Body of pancreas (tissue), 4 donors: ENCODE results near the gene RASGRP3. TPM values are rescaled to one million over a fixed set of nuclear protein-coding genes. Genes with fewer than 3 reads are reported as not detected.

Experiments
- ATAC-seq: fragments of 150-250 bp; one replicate; pipeline ENCODE4 v1.9.1; 2016
- DNase-seq, 4 donors: peaks; one replicate each; pipeline ENCODE4 v3.0.0-alpha.2; 2019
- H3K27ac ChIP-seq, 4 donors: fragments of 200-600 bp; sonication (generic); 1 replicate in 3 of 4; 2 replicates in 1 of 4; pipeline versions ENCODE4 v1.5.1 to v1.6.1; 2016 to 2019; ENCODE audit warnings: mild to moderate bottlenecking in 1 of 4, mixed read lengths in 1 of 4, moderate library complexity in 1 of 4
- H3K27me3 ChIP-seq, 2 donors: fragments of 200-600 bp; sonication (generic); one replicate each; pipeline ENCODE4 v1.6.0; 2016; ENCODE audit warnings: mild to moderate bottlenecking in 1 of 2
- H3K36me3 ChIP-seq, 2 donors: fragments of 200-600 bp; sonication (generic); replicated peaks in 1 of 2; 2 replicates each; pipeline ENCODE4 v1.5.1; 2016; ENCODE audit warnings: low read depth in 2 of 2; ENCODE audit not compliant: insufficient read depth in 1 of 2
- H3K4me1 ChIP-seq: fragments of 200-600 bp; sonication (generic); one replicate; pipeline ENCODE4 v1.6.0; 2016
- H3K4me3 ChIP-seq, 2 donors: fragments of 200-600 bp; sonication (generic); 1 replicate in 1 of 2; 2 replicates in 1 of 2; pipeline ENCODE4 v1.5.1; 2016 to 2019
- H3K9me3 ChIP-seq, 3 donors: fragments of 200-600 bp; sonication (generic); 1 replicate in 2 of 3; 2 replicates in 1 of 3; pipeline ENCODE4 v1.5.1; 2016
- CTCF ChIP-seq, 7 experiments: fragments of 450-650 bp in 4 of 7; fragments of 200-600 bp in 3 of 7; sonication (generic) in 3 of 7; IDR thresholded peaks; one replicate each; pipeline ENCODE4 v1.5.1; 2016 to 2019; ENCODE audit warnings: antibody characterized with exemption in 7 of 7
- POLR2A ChIP-seq, 3 donors: fragments of 450-650 bp; IDR thresholded peaks; one replicate each; pipeline ENCODE4 v1.6.1; 2016; ENCODE audit warnings: antibody characterized with exemption in 3 of 3, mild to moderate bottlenecking in 2 of 3
- WGBS, 2 donors: methylation state at CpG; one replicate each; pipeline ENCODE4 v1.1.5; 2017; 5-methylcytosine and 5-hydroxymethylcytosine counted together
- intact Hi-C: fragments of 100-400 bp; cut with DNase I; formaldehyde crosslinking; loops from one replicate; pipeline ENCODE4 v1.15.1; 2023
- total RNA-seq, 2 donors: library from RNA; depleted of rRNA; stranded (reverse); fragments of >200 nt; gene quantifications; one replicate each; pipeline ENCODE4 v1.1.0, GENCODE V29; 2016

Gene RASGRP3
- total RNA-seq, 2 donors from 2014 or later, result 3.9 to 22.1 TPM

- 68 to 83% methylated on average over 3 of the region's 3 CpGs for WGBS, 2 donors
- Histone ChIP-seq H3K36me3 (no peaks in the 10 kb centered on the region), H3K27me3 (no peaks in the 10 kb centered on the region), H3K27ac (no peak overlapping the region), H3K4me1 (peaks cover 25% of the 10 kb centered on the region), H3K4me3 (no peak overlapping the region), H3K9me3 (no peaks in the 10 kb centered on the region)
- DNase-seq (no peak), ATAC-seq (no peak)
- intact Hi-C loops, result loop anchor here (10.0 kb wide), 1 partner anchor 112 kb away; no protein-coding TSS in a partner anchor
- no peak for TF ChIP-seq POLR2A (IDR thresholded peaks at IDR 0.05)
- no peak for TF ChIP-seq CTCF (IDR thresholded peaks at IDR 0.05)
Measured at GRCh38 chr2:33597026-33597425, 120.6 kb downstream of the RASGRP3 start.

GRCh38 chr2:33598561-33599174 is 122.2 kb downstream of the RASGRP3 start:
- 0% methylated on average over 21 to 23 of the region's 23 CpGs for WGBS, 2 donors
- H3K36me3 ChIP-seq, result no peaks in the 10 kb centered on the region
- H3K27me3 ChIP-seq, result no peaks in the 10 kb centered on the region
- ATAC-seq, result peak; percentile 16
- TF ChIP-seq POLR2A (IDR thresholded peaks at IDR 0.05) (no peak), CTCF (IDR thresholded peaks at IDR 0.05) (no peak)
- peak overlapping the region; percentile 65 to 76 for H3K4me3 ChIP-seq
- DNase-seq, result peak; percentile 35 to 58 (median 40)
- no peaks in the 10 kb centered on the region for H3K9me3 ChIP-seq
- H3K4me1 ChIP-seq, result peaks cover 21% of the 10 kb centered on the region
- intact Hi-C loops, result loop anchor here (10.0 kb wide), 1 partner anchor 114 kb away; no protein-coding TSS in a partner anchor
- H3K27ac ChIP-seq, result peak overlapping the region; percentile 60 to 86 (median 83)

- 0% methylated on average over 33 to 56 of the region's 56 CpGs for WGBS, 2 donors
- Histone ChIP-seq H3K9me3 (no peaks in the 10 kb centered on the region), H3K4me3 (peak within 1 kb of the TSS; percentile 65 to 76), H3K27ac (peak within 1 kb of the TSS; percentile 60 to 86 (median 83)), H3K27me3 (no peaks in the 10 kb centered on the region), H3K36me3 (no peaks in the 10 kb centered on the region), H3K4me1 (peaks cover 18% of the 10 kb centered on the region)
- intact Hi-C loops, result loop anchor here (10.0 kb wide), 1 partner anchor 115 kb away; no protein-coding TSS in a partner anchor
- TF ChIP-seq POLR2A (IDR thresholded peaks at IDR 0.05) (peak in 2 of 3 donors; percentile 68 to 75), CTCF (IDR thresholded peaks at IDR 0.05) (peak in 4 of 7 experiments; percentile 21 to 29 (median 24))
- peak; percentile 99 for ATAC-seq
- peak; percentile 99 to 100 (median 99) for DNase-seq
Measured at GRCh38 chr2:33599175-33599942, 122.9 kb downstream of the RASGRP3 start, which contains the start of gene FAM98A. Gene FAM98A, minus strand, starts transcription at chr2:33599299. Its CDS starts 78 bp downstream, at chr2:33599221.

DNA sequence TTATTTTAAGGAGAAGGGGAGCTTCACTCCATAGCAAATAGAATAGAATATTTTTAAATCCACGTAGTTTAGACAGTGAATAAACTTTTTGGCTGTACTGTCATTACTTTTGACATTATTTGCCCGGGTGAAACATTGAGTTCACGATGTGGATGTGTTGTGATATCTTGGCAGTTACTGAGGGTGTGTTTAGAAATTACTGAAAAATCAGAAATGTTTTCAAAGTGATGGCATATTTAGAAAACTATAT is 123.4 kb downstream of the RASGRP3 start:
- intact Hi-C loops, result loop anchor here (10.0 kb wide), 1 partner anchor 115 kb away; no protein-coding TSS in a partner anchor
- 7 to 13% methylated on average over 3 of the region's 3 CpGs for WGBS, 2 donors
- ATAC-seq (no peak), DNase-seq (no peak)
- Histone ChIP-seq H3K4me1 (peaks cover 18% of the 10 kb centered on the region), H3K36me3 (no peaks in the 10 kb centered on the region), H3K4me3 (peak overlapping the region; percentile 11 to 76), H3K27ac (peak overlapping the region in 2 of 4 donors; percentile 82 to 84), H3K9me3 (no peaks in the 10 kb centered on the region), H3K27me3 (no peaks in the 10 kb centered on the region)
- TF ChIP-seq POLR2A (IDR thresholded peaks at IDR 0.05) (no peak), CTCF (IDR thresholded peaks at IDR 0.05) (no peak)
